Dedifferentiated amniotic fluid mesenchymal stem cell (primary cell): ENCODE results near the gene DDX51.
"Not testable (repeated sequence)": the region's sequence is repeated elsewhere in the genome, so short reads cannot be mapped to it uniquely, and the experiment has no call there.

Experiments used
- DNase-seq: peaks from one replicate; pipeline ENCODE4 v3.0.0-alpha.2; 2016; ENCODE audit errors: extremely low spot score

DDX51 gene

DNA sequence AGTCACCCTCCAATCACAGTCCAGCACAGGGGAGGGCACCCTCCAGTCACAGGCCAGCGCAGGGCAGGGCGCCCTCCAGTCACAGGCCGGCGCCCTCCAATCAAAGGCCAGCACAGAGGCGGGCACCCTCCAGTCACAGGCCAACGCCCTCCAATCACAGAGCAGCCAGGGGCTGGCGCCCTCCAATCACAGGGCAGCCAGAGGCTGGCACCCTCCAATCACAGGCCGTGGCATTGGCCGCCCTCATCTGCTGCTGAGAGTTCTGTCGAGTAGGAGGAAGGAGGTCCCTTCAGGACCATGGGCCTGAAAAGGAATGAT, 26.6 kb downstream of the DDX51 start:
- DNase-seq, result no peak

DNA sequence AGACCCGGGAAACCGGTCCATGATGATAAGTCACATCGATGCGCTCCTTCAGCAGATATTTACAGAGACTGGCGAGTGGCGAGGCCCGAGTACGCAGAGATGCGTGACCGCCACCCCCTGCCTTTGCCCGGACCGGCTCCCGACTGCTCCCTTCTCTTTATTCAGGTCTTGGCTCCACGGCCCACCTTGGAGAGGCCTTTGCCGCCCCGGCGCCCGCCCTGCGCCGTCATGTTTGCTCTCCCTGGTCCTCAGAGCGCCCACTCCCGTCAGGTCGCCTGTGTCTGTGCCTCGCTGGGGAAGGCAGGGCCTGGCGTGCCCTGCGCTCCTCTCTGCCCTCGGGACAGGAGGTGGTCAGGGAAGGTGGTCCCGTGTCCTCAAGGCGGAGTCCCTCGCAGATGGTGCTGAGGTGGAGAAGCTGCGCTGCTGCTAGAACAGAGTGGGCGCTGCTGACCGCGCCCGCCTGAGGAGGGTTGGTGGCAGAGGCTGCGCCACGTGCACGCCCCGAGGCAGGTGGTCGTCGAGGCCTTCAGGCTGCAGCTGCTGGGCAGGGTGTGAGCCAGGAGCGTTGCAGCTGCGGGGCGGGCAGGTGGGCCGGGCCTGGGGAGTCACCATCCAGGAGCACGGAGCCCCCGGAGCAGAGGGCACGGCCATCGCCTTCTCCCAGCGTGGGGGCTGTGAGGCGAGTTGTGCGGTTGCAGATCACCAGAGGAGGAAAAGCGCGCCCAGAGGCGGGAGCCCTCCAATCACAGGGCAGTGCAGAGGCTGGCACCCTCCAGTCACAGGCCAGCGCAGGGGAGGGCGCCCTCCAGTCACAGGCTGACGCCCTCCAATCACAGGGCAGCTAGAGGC, 27.2 kb downstream of the DDX51 start:
- DNase-seq, result no peak

DNA sequence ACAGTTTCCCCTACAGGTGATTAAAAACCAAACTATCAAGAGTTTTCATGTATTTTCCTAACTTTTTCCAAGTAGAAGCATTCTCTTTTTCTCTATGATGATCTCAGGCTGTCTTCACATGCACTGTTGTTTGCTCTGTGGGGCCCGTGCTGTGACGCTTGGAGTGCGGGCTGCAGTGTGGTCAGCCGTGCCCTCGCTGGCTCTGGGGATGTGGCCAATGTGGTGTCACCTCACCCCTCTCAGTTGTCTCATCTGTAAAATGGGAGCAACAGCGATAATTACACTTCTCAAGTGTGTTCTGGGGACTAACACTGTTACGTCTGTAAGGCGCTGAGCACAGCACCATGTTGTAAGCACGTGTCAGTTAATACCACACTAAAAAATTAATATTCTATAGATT, 28.6 kb downstream of the DDX51 start:
- DNase-seq, result no peak

DNA sequence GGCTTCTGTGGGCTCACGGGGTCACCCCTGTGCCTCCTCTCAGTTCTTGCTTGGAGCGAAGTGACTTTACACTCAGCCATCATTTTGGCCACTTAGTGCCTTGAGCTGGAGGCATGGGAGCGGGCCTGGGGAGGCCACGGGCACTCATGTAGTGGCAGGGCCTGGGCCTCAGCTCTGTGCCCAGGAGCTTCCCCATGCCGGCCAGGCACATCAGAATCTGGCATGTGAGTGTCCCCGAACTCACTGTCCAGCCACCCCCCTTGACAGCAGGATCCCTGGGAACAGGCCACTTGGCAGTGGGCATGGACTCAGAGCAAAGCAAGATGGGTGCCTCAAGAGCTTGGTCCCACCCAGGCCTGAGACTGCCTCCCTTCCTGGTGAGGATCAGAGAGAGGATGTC, 29.5 kb downstream of the DDX51 start:
- no peak for DNase-seq

DNA sequence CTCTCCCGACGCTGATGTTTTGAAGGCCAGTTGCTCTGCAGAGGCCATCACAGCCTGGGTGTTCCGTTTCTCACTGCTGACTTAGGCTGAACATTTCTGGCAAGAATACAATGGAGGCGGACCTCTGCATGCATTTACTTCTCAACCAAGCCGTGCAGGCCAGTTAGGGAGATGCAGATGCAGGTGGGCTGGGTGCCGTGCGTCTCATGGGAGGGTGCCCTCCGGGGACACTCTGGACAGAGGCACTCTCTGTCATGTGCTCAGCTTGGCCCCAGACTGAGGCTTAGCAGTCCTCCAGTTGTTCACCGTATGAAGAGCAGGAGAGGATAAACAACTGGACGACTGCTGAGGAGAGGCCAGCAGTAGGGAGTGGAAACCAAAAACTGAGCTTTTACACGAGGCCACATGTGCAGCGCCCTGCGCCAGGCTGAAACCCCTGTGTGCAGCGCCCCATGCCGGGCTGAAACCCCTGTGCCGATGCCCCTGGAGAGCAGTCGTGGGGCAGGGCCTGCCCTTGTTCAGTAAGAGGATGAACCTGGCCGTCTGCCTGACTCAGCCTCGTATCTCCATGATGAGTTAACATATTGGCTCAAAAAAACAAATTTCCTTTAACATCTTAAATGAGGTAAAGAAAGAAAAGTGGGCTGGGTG, 32.3 kb downstream of the DDX51 start:
- DNase-seq, result no peak

DNA sequence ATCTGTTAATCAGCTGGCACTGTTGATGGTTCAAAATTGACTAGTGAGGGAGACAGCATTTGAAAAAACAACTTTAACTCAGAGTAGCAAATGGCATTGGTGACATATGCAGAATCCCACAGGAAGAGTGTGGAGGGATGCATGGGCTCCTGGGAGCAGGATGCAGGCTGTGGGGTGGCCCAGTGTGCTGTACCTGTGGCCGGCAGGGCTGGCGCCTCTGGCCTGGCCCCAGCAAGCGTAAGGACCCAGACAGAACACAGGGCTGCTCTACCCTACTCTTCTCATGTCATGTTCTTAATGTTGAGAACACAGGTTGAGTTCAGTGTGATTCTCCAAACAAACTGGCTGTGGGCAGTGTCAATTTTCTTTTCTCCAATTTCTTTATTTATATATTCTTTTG, 33.4 kb downstream of the DDX51 start:
- DNase-seq, result no peak

DNA sequence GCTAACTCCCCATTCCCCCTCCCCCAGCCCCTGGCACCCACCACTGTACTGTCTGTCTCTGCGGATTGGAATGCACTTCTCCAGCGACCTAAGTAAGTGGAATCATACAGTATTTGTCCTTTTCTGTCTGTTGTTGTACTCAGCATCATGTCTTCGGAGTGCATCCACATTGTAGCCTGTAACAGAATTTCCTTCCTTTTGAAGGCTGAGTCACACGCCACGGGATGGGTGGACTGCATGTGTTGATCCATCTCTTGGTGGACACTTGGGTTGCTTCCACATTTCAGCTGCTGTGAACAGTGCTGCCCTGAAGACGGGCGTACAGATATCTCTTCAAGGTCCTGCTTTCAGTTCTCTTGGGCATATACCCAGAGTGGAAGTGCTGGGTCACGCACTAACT, 34.4 kb downstream of the DDX51 start:
- no peak for DNase-seq

DNA sequence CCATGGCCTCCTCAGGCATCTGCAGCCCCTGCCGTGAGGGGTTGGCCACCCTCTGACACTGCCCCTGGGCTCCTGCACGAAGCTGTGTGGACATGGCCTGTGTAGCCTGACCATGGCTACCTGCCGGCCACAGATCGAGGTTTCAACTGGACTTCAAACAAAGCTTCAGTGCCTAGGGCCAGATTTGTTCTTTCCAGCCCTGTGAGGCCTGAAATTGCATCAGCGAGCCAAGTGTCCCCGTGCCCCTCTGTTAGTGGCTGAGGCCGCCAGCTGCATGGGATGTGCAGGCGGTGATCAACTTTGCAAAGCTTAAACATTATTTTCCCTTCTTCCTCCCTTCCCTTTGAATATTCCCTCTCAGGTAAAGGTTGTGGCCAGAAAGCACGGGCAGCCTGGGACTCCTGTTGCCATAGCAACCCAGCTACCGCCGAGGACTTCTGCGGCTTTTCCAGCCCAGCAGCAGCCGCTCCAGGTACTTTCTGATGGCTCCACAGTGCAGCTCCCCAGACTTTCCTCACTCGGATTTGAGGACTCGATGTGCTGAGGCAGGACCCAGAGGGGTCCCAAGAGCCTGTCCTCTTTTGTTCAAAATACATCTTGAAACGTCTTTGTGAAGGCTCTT, 35.8 kb downstream of the DDX51 start:
- DNase-seq, result no peak

DNA sequence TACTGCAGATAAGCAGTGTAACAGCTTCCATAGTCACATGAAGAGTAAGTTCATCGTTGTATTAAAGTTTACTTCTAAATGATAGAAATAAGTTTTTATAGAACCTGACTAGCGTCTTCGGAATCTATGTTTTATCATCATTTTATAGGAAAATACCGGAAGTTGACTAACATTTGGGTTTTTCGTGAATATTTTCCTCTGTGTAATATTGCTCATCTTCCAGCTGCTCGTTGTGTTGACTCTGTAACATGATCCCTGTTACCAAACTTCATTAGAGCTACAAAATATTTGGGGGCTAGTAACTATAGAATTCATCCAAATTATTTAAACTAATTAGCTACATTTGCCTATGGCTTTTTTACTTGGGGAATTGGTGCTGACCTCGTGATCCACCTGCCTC, 37.2 kb downstream of the DDX51 start:
- no peak for DNase-seq

DNA sequence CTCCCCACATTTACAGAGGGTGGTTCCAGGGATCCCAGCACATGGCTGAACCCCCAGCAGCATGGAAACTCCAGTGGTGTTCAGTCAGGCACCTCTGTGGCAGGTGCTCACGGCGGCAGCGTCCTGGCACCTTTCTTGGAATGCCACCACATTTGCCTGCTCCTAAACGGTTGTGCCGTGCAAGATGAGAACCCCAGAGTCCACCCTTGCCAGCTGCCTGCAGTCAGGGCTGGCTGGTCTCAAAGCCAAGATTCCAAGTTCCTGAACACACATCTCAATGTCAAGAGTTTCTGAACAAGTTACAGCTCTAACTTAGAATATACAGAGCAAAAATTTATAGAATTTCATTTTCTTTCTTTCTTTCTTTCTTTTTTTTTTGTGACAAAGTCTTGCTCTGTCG, 38.7 kb downstream of the DDX51 start:
- DNase-seq, result no peak

DNA sequence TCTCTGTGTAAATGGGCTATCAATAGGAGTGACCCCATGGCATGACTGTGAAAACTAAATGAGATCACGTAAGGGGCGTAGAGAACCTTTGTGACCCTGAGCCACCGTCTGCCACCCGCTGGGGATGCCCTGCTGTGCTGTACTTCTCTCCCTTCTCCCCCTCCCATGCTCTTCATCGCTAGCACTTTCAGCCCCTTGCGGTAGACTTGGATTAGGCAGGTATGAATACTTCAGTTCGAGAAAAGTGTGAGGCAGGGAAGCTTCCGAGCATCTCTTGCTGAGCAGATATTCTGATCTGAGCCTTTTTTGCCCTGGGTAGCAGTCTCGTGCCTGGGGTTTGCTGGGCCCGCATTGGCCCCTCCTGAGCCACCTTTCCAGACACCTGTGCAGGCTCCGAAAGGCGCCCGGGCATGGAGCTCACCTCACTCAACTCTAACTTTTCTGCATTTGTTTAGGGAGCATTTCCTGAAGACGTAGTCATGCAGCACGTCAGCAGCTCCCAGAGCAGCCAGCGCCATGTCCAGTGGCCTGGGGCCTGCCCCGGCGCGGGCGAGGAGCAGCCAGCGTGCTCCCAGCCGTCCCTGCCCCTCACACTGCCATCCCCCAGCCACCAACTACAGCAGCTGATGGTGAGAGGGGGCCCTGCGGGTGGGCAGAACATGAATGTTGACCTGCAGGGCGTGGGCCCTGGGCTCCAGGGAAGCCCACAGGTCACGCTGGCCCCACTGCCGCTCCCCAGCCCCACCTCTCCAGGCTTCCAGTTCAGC, 40.4 kb downstream of the DDX51 start:
- DNase-seq, result no peak

DNA sequence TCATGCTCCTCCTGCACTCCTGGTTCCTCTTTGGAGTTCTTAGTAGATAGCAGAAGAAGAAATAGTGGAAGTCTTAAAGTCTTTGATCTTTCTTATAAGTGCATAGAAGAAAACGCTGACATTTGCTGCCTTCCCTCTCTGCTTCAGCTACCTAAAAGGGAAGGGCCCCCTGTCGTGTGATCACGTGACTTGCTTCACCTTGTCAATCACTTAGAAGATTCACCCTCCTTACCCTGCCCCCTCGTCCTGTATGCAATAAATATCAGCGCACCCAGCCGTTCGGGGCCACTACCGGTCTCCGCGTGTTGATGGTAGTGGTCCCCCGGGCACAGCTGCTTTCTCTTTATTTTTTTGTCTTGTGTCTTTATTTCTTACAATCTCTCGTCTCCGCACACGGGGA, 41.0 kb downstream of the DDX51 start:
- not testable (repeated sequence) for DNase-seq

DNA sequence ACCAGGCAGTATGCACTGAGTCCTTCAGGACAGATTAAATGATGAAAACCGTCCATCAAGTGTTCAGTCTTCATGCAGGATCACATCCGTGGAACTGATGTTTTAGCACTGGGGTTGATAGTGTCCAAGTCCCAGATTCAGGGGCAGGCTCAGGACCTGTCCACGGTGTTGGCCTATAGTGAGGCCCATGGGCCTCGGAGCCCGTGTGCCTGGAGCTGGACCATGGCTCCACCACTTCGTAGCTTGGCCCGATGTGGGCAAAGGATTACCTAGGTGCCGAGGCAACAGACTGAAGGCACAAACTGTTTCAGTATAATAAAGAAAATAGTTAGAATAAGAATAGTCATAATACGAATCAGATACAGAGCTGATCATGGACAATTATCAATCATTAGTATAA, 41.8 kb downstream of the DDX51 start:
- DNase-seq, result no peak

DNA sequence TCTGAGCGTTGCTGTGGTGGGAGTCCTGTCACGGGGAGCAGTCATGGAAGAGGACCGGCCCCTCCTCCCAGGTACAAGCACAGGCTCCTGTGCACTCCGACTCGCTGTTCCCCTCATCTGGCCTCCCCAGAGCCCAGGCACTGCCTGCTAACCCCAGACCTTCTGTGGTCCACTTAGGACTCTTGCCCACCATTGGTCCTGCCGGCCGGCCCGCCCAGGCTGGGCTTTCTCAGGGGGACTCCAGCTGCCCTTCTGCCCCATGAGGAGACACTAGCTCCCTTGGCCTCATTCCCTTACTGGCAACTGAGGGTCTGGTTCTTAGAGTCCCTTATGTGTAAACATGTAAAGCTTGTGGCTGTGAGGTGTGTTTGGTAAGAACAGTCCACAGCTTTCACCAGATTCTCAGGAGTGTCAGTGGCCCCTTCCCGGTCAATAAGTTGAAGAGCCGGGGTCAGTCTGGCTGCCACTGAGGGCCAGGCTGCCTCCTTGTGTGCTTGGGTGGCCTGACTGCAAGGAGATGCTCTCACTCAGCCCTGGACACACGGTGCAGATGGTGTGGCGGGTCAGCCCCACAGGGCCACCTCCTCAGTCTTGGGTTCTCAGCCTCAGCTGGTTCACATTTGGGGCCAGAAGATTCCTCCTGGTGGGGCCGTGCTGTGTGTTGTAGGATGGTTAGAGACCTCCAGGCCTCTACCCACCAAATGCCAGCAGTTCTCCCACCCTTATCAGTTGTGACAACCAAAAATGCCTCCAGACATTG, 43.6 kb downstream of the DDX51 start:
- DNase-seq, result no peak

DNA sequence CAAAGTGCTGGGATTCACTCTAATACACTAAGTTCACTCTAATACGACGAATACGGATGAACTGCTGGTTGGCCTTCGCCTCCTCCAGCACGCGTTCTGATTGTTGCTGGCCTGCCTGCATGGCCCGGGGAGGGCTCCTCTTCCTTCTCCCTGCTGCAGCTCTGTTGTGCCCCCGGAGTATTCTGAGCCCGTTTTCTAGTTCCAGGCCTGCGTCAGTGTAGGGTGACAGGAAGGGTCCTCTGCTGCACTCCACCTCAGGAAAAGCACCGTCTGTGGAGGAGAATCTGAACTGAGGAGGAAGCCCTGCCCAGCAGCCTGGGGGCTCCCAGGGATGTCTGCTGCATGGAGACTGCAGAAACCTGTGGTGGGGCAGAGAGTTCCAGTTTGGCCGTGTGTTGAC, 44.4 kb downstream of the DDX51 start:
- DNase-seq, result no peak

DNA sequence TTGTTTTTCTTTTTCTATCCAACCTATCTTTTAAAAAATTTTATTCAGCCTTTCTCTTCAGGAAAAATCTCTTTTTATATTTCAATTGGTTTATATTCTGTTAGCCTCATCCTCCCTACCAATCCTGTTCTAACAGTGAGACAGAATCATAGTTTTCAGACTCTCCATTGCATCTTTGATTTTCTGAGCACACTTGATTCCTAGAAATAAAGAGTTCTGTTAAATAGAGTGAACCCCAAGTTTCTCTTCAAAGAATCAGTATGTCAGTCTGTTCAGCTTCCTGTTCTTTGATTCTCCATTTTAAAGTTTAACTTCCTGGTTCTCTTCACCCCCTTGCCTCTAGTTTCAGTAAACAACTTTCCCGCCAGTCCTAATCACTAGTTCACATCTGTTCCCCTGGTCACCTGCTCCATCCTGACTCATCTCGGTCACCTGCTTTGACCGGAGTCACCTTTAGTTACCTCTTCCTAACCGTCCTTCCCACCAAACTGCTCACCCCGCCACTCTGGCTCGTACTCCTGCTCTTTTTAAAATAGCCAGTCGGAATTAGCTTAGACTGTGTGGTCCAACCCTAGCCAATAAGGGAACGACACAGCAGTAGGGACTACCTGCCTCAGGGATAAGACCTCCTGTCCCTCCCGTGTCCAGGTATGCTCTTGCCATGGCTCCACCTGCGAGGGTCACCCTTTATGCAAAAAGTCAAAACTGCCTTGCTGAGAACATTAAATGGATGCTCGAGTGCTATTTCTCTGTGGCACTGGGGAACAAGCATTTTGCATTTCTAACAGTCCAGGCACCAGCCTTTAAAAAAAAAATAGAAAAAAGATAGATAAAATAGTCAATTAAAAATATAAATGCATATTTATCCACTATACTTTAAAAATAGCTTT, 48.4 kb downstream of the DDX51 start:
- DNase-seq, result no peak

DNA sequence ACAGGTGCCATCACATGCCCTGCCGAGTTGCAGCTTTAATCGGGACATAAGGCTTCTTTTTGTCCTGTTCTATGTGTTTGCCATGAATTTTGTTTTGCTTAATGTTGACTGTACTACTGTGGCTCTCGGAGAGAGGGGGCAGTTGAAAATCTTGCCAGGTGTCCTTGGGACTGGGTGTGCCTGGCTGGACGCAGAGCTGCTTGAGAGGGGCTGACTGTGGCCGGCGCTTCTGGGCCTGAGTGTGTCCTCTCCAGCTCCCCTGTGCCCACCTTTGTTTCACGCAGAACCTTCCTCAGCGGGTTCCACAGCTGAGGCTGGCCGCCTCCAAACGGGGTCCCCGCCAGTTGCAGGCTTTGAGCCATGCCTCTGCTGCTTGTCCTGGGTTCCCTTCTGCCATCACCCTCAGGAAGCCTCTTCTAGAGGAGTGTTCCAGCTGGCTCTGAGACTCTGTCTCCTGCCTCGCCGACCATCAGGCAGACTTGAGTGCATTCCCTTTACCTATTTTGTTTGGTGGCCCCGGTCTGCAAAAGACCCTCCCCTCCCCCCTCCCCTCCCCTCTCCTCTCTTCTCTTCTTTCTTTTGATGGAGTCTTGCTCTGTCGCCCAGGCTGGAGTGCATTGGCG, 49.7 kb downstream of the DDX51 start:
- DNase-seq, result no peak

DNA sequence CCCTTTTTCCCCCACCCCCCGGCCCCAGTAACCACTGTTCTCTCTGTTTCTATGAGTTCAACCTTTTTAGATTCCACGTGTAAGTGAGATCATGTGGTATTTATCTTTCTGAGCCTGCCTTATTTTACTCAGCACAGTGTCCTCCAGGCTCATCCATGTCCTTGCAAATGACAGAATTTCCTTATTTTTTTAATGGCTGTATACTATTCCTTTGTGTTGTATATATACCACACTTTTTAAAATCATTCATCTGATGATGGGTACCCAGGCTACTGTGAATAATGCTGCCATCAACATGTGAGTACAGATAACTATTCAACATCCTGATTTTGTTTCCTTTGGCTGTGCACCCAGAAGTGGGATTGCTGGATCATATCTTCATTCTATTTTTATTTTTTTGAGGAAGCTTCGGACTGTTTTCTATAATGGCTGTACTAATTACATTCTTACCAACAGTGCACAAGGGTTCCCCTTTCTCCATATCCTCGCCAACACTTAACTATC, 54.7 kb downstream of the DDX51 start:
- no peak for DNase-seq
